B cell (primary cell): Measurements from ENCODE around the gene USP53. TPM values are rescaled to one million over a fixed set of nuclear protein-coding genes. Genes with fewer than 3 reads are reported as not detected.

Source experiments
- ATAC-seq: fragments of 200-7000 bp; cut with Tn5 transposase; one replicate; pipeline ENCODE4 v1.10.0; 2021; ENCODE audit warnings: low read depth, mild to moderate bottlenecking, moderate number of reproducible peaks, moderate library complexity
- CTCF ChIA-PET: fragments of 350-600 bp; sonication (Branson Sonifier 250); formaldehyde crosslinking; loops from one replicate; lab custom pipeline; 2021; ENCODE audit warnings: antibody characterized with exemption, inconsistent platforms; lab: Charles Lee
- POLR2A ChIA-PET: fragments of 350-600 bp; sonication (Branson Sonifier 250); formaldehyde crosslinking; loops from one replicate; lab custom pipeline; 2021; ENCODE audit warnings: antibody characterized with exemption; lab: Charles Lee
- DNase-seq: peaks from one replicate; pipeline ENCODE4 v3.0.0; 2013
- H2AFZ ChIP-seq: 2 replicates; pipeline ENCODE4 v1.6.1; 2012; ENCODE audit warnings: mild to moderate bottlenecking, low read depth, low read length; ENCODE audit not compliant: insufficient read depth, poor library complexity, severe bottlenecking
- H3K27ac ChIP-seq, 2 donors: 1 replicate in 1 of 2; 2 replicates in 1 of 2; pipeline ENCODE4 v1.5.1; 2012 to 2013; ENCODE audit warnings: low read length in 2 of 2, mild to moderate bottlenecking in 2 of 2, moderate library complexity in 1 of 2
- H3K27me3 ChIP-seq, 4 experiments: fragments of 200-600 bp in 1 of 4; sonication (generic) in 1 of 4; replicated peaks in 1 of 4; 1 replicate in 2 of 4; 2 replicates in 2 of 4; pipeline versions ENCODE4 v1.6.1 to v1.7.0; 2013 to 2016; ENCODE audit warnings: low read length in 3 of 4, mild to moderate bottlenecking in 2 of 4, mixed read lengths in 1 of 4, moderate library complexity in 1 of 4; ENCODE audit not compliant: insufficient read depth in 4 of 4, control insufficient read depth in 3 of 4; ENCODE audit errors: control extremely low read depth in 1 of 4
- H3K36me3 ChIP-seq, 2 experiments: replicated peaks in 1 of 2; 1 replicate in 1 of 2; 2 replicates in 1 of 2; pipeline versions ENCODE4 v1.6.1 to v1.7.1; 2013; ENCODE audit warnings: low read length in 1 of 2; ENCODE audit not compliant: insufficient read depth in 2 of 2, control insufficient read depth in 1 of 2; ENCODE audit errors: control extremely low read depth in 1 of 2, extremely low read depth in 1 of 2
- H3K4me1 ChIP-seq, 2 donors: fragments of 200-600 bp in 1 of 2; sonication (generic) in 1 of 2; 1 replicate in 1 of 2; 2 replicates in 1 of 2; pipeline versions ENCODE4 v1.5.1 to v1.6.1; 2013 to 2017; ENCODE audit warnings: low read length in 2 of 2; ENCODE audit not compliant: control insufficient read depth in 2 of 2, insufficient read depth in 2 of 2
- H3K4me2 ChIP-seq: replicated peaks from 2 replicates; pipeline ENCODE3; 2012; ENCODE audit warnings: mild to moderate bottlenecking, low read depth, low read length; ENCODE audit not compliant: poor library complexity, severe bottlenecking
- H3K4me3 ChIP-seq, 5 experiments: fragments of 200-600 bp in 1 of 5; sonication (generic) in 1 of 5; 1 replicate in 3 of 5; 2 replicates in 2 of 5; pipeline versions ENCODE4 v1.5.1 to v1.7.0; 2011 to 2016; ENCODE audit warnings: low read length in 4 of 5, mild to moderate bottlenecking in 4 of 5, low read depth in 2 of 5, control low read depth in 1 of 5, moderate library complexity in 1 of 5; ENCODE audit not compliant: insufficient read depth in 1 of 5; ENCODE audit errors: control extremely low read depth in 1 of 5, extremely low read depth in 1 of 5
- H3K79me2 ChIP-seq: fragments of 200-600 bp; sonication (generic); one replicate; pipeline ENCODE4 v1.6.0; 2016; ENCODE audit warnings: low read length; ENCODE audit not compliant: control insufficient read depth, insufficient read depth
- H3K9ac ChIP-seq: fragments of 200-600 bp; sonication (generic); 2 replicates; pipeline ENCODE4 v1.6.1; 2017; ENCODE audit warnings: mild to moderate bottlenecking, low read length, moderate library complexity
- H3K9me3 ChIP-seq, 3 donors: one replicate each; pipeline versions ENCODE4 v1.6.1 to v1.7.1; 2013; ENCODE audit warnings: low read length in 2 of 3; ENCODE audit not compliant: control insufficient read depth in 2 of 3, insufficient read depth in 1 of 3; ENCODE audit errors: control extremely low read depth in 1 of 3
- H4K20me1 ChIP-seq: 2 replicates; pipeline ENCODE4 v1.6.0; 2012; ENCODE audit warnings: mild to moderate bottlenecking, low read length; ENCODE audit not compliant: insufficient read depth, control insufficient read depth, poor library complexity, severe bottlenecking
- H3K27ac Mint-ChIP-seq: one replicate; pipeline ENCODE4 v1.8.0; 2021; ENCODE audit warnings: mixed read lengths
- H3K27me3 Mint-ChIP-seq: one replicate; pipeline ENCODE4 v1.8.0; 2021; ENCODE audit warnings: mixed read lengths
- H3K4me1 Mint-ChIP-seq: one replicate; pipeline ENCODE4 v1.8.0; 2021; ENCODE audit warnings: mixed read lengths
- H3K4me3 Mint-ChIP-seq: one replicate; pipeline ENCODE4 v1.8.0; 2021; ENCODE audit warnings: mixed read lengths
- H3K9me3 Mint-ChIP-seq: one replicate; pipeline ENCODE4 v1.8.0; 2022; ENCODE audit warnings: mixed read lengths; ENCODE audit not compliant: insufficient read depth
- CTCF ChIP-seq: fragments of 200-600 bp; IDR thresholded peaks from one replicate; pipeline ENCODE4 v1.8.0; 2022; ENCODE audit warnings: antibody characterized with exemption, mild to moderate bottlenecking
- EZH2 ChIP-seq: IDR thresholded peaks from 2 replicates; pipeline ENCODE4 v1.6.1; 2012; ENCODE audit warnings: borderline replicate concordance, low read depth, mild to moderate bottlenecking, moderate library complexity, low read length; ENCODE audit not compliant: insufficient read depth, poor library complexity, severe bottlenecking
- WGBS: methylation state at CpG from one replicate; pipeline ENCODE4 v1.1.5; 2013; ENCODE audit warnings: missing lambda C conversion rate; ENCODE audit not compliant: insufficient coverage; 5-methylcytosine and 5-hydroxymethylcytosine counted together
- intact Hi-C: fragments of 100-400 bp; cut with micrococcal nuclease; formaldehyde crosslinking; loops from one replicate; pipeline ENCODE4 v1.10.0; 2022
- polyA plus RNA-seq: library from polyadenylated mRNA; depleted of rRNA; stranded (reverse); fragments of >200 nt; gene quantifications from 2 replicates; pipeline ENCODE4 v1.2.3, GENCODE V29; 2012
- total RNA-seq, 2 donors: library from RNA; stranded (reverse); fragments of 120-200 nt in 1 of 2; gene quantifications; 1 replicate in 1 of 2; 2 replicates in 1 of 2; pipeline versions ENCODE4 v1.2.3 to v1.2.4, GENCODE V29; 2013 to 2022

Gene USP53
- total and polyA plus RNA-seq, 2 donors (not counting 1 experiment from before 2014, with no cell fraction given), result 12.9 to 45.0 TPM

DNA sequence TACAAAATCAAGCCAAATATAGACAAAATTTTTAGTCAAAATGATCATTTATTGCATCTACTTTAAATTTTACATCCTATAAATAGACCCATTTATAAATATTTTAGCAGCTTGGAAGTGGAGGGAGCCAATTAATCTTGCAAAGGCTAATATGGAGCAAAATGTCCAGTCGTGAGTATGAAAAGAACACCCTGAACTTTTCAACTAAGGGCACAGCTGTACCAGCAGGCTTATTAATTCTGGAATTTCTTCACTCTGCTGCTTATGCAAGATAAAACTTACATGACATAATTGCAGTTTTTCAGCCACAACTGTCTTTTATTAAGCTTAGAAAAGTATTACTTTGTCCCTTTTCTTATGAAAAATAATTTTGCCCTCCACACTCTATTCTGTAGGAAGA lies 22.9 kb upstream of the USP53 start:
- no peak overlapping the region for H3K4me3 Mint-ChIP-seq
- Histone ChIP-seq H3K79me2 (no peaks in the 10 kb centered on the region), H3K4me2 (no peak overlapping the region), H3K27ac (no peak overlapping the region), H3K36me3 (no peaks in the 10 kb centered on the region), H2AFZ (no peak overlapping the region), H3K4me3 (no peak overlapping the region), H3K4me1 (no peaks in the 10 kb centered on the region), H3K27me3 (no peaks in the 10 kb centered on the region), H3K9me3 (no peaks in the 10 kb centered on the region), H3K9ac (no peak overlapping the region), H4K20me1 (no peaks in the 10 kb centered on the region)
- H3K9me3 Mint-ChIP-seq, result no peaks in the 10 kb centered on the region
- no peaks in the 10 kb centered on the region for H3K4me1 Mint-ChIP-seq
- no peak for ATAC-seq
- no peaks in the 10 kb centered on the region for H3K27me3 Mint-ChIP-seq
- TF ChIP-seq CTCF (no peak), EZH2 (no peak)
- H3K27ac Mint-ChIP-seq, result no peak overlapping the region
- CTCF ChIA-PET, result no interaction called here
- intact Hi-C loops, result no loop called here
- WGBS, result 88% methylated on average over 1 of the region's 1 CpG
- POLR2A ChIA-PET, result no interaction called here
- DNase-seq, result no peak

DNA sequence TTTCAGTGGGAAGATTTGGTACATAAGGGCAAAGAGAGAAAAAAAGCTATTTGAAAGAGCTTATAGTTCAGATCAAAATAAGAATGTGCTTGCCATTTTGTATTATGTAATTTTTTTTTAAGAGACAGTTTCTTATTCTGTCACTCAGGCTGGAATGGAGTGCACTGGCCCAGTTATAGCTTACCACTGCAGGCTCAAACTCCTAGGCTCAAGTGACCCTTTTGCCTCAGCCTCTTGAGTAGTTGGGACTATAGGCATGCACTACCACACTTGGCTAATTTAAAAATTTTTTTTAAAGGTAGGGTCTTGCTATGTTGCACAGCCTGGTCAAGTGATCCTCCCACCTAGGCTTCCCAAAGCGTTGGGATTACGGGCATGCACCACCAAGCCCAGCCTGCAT lies 22.2 kb upstream of the USP53 start:
- ChIA-PET POLR2A (no interaction called here), CTCF (no interaction called here)
- H3K27ac Mint-ChIP-seq, result no peak overlapping the region
- no peak overlapping the region for H3K4me2 ChIP-seq
- H3K4me3 ChIP-seq, result no peak overlapping the region
- DNase-seq, result no peak
- peaks cover 2% of the 10 kb centered on the region for H3K4me1 Mint-ChIP-seq
- no peak overlapping the region for H3K4me3 Mint-ChIP-seq
- WGBS, result no CpG with 5 or more reads among the region's 2 CpGs
- TF ChIP-seq EZH2 (no peak), CTCF (no peak)
- no peaks in the 10 kb centered on the region for H3K36me3 ChIP-seq
- H3K4me1 ChIP-seq, result no peaks in the 10 kb centered on the region
- ATAC-seq, result no peak
- H3K27me3 ChIP-seq, result no peaks in the 10 kb centered on the region
- H3K27ac ChIP-seq, result no peak overlapping the region
- no peak overlapping the region for H3K9ac ChIP-seq
- intact Hi-C loops, result no loop called here
- no peaks in the 10 kb centered on the region for H3K9me3 ChIP-seq
- no peaks in the 10 kb centered on the region for H4K20me1 ChIP-seq
- no peak overlapping the region for H2AFZ ChIP-seq
- no peaks in the 10 kb centered on the region for H3K27me3 Mint-ChIP-seq
- H3K9me3 Mint-ChIP-seq, result no peaks in the 10 kb centered on the region
- no peaks in the 10 kb centered on the region for H3K79me2 ChIP-seq
